Left renal cortex interstitium (tissue), 4 donors: ENCODE results near the gene SLC26A8. TPM values are rescaled to one million over a fixed set of nuclear protein-coding genes. Genes with fewer than 3 reads are reported as not detected.
"Not testable (repeated sequence)": the region's sequence is repeated elsewhere in the genome, so short reads cannot be mapped to it uniquely, and the experiment has no call there.

ENCODE experiments used
- DNase-seq, 4 donors: peaks; one replicate each; pipeline ENCODE4 v3.0.0-alpha.2; 2013; ENCODE audit warnings: low read depth in 4 of 4, low spot score in 2 of 4, missing footprints in 1 of 4
- polyA plus RNA-seq, 4 donors: library from polyadenylated mRNA; unstranded; fragments of 120-200 nt; gene quantifications; one replicate each; pipeline ENCODE4 v1.2.1, GENCODE V29; 2013; ENCODE audit not compliant: insufficient read length in 4 of 4

The SLC26A8 gene
- polyA plus RNA-seq, 4 donors, result 0.22 to 0.68 (median 0.35) TPM

- DNase-seq, result no peak
Measured at GRCh38 chr6:36050947-36051710, 26.7 kb upstream of the SLC26A8 start.

GRCh38 chr6:36050305-36050704, 25.9 kb upstream of the SLC26A8 start:
- no peak for DNase-seq

GRCh38 chr6:36049582-36049981, 25.1 kb upstream of the SLC26A8 start:
- DNase-seq, result no peak

- no peak for DNase-seq
Measured at GRCh38 chr6:36042618-36043260, 18.3 kb upstream of the SLC26A8 start.

DNA sequence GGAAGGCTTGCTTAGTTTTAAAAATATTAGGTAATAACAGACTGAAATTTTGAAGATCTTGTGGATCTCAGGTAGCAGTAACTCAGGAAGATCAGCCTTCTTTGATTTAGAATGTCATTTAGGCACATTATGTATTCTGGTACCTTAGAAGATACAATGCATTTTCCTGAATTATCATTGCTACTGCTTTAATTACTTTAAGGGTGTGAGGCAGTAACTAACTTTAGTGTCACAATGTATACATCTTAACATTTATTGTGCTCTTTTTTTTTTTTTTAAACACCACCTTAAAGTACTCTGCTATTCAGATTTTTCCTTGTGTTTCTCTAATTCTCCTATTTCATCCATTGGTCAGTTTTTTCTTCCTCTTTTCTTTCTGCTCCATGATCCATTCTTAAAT, 16.5 kb upstream of the SLC26A8 start:
- no peak for DNase-seq

DNA sequence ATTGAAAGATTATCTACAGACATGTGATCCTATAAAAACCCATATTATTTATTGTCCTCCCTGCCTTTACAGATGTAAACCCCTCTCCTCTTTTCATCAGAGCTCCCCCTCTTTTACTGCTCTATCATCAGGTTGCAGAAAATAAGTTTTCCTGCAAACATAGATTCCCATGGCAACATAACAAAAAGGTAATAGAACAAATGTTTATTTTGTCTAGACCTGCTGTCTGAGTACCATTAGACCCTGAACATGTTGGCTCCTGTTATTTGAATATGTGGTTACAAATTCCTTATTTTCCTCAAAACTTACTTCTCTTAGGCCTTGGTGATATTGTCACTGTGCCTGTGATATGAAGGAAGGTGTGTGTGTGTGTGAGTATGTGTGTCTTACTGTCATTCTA, 14.7 kb upstream of the SLC26A8 start:
- no peak for DNase-seq

DNA sequence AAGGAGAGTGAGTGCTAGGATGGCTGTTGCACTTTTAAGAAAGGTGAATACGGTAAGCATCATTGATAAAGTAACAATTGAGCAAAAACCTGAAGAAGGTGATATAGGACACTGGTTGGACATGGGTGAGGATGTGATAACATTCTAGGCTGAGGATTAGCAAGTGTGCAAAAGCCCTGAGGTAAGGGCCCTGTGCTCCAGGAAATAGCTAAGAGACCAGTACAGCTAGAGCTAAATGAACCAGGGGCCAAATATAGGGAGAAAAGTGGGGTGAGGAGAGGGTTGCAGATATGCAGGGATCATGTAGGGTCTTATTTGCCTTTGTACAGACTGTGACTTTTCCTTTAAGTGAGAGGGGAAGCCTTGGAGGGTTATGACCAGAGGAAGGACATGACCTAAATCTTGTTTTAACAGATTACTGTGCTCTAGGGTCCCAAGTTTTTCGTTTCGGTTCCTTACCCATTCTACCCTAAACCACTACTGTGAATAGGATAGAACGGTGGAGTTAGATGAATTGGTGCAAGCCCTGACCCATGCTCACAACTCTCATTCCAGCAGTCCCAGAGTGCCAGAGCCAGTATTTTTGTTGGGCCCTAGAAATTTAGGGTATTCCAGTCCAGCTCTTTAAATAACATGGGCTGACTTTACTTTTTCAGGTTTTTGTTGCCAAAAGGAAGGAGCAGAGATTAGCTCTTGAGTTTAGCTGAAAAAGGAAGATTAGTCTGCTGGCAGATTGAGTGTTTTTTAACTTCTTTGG, 13.9 kb upstream of the SLC26A8 start:
- no peak for DNase-seq

DNA sequence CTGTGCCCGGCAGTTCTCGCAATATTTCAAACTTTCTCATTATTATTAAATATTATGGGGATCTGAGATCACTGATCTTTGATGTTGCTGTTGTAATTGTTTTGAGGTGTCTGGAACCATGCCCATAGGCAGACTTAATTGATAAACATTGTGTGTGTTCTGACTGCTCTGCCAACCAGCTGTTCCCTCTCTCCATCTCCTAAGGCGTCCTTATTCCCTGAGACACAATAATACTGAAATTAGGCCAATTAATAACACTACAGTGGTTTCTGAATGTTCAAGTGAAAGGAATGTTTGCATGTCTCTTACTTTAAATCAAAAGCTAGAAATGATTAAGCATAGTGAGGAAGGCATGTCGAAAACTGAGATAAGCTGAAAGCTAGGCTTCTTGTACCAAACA, 10.8 kb upstream of the SLC26A8 start:
- no peak for DNase-seq

DNA sequence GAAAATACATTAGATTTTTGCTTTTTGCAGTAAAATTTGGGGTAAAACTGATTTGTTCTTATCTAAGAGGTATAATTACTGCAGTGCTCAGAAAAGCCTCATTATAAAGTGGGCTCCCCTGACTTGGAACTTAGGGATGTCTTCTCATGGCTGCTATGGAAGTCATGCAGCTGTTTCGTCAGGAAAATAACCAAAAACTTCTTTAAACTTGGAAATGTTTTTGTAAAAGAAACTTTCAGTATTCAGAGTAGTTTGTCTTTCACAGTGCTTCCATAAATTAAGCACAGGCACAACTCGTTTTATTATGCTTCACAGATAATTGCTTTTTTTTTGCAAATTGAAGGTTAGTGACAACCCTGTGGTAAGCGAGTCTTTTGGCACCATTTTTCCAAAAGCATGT, 10.0 kb upstream of the SLC26A8 start:
- no peak for DNase-seq

DNA sequence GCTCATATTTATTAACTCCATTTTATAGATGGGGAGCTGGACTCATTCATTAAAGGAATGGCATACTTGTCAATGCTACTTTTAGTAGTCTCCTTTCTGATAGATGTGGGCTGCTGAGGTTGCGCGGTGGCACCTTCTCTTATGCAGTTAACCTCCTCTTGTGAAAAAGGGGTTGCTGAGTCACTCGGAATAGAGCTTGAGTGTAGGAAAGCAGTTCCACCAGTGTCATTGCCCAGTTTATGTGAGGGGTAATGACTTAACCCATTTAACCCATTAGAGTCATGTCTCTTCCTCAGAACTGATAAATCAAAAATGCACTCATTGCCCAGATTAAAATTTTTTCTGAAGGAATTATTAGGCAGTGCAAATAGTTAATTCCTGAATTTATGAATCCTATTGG, 9.5 kb upstream of the SLC26A8 start:
- DNase-seq, result no peak

DNA sequence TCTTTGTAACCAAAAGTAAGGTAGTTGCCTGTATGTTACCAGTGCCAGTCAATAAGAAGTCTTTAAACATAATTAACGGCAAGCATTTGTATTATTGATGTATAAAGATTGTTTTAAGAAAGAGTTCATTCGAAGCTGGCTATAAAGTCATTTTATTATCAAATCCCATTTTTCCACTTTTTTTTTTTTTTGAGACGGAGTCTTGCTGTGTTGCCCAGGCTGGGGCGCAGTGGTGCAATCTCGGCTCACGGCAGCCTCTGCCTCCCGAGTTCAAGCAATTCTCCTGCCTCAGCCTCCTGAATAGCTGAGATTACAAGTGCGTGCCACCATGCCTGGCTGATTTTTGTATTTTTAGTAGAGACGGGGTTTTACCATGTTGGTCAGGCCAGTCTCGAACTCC, 8.7 kb upstream of the SLC26A8 start:
- not testable (repeated sequence) for DNase-seq

GRCh38 chr6:36032261-36032660, 7.8 kb upstream of the SLC26A8 start:
- no peak for DNase-seq

- no peak for DNase-seq
Measured at GRCh38 chr6:36029464-36029863, 5.0 kb upstream of the SLC26A8 start.

DNA sequence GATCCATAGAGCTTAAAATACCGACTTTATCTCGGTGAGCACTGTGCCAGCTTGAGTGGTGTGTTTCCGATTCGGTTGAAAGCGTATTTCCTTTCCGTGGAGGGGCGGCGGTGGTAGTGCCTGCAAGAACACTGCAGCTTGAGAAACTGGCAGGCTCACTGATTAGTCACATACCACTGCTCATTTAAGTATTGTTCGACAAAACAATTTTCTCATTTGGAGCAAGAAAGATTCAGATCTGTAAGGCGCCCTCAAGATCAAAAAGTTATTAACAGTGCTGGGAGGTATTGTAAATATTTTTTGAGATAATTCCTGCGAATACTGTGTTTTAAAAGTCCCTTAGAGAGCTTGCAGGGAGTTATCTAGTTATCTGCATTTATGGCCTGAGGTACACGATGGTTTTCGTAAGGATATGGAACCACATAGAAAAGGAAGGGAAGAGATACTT, 4.5 kb upstream of the SLC26A8 start:
- DNase-seq, result peak; percentile 46 to 50 (median 50)

- DNase-seq, result peak in 3 of 4 donors; percentile 26 to 49 (median 32)
Measured at GRCh38 chr6:36028088-36028876, 3.8 kb upstream of the SLC26A8 start.

DNA sequence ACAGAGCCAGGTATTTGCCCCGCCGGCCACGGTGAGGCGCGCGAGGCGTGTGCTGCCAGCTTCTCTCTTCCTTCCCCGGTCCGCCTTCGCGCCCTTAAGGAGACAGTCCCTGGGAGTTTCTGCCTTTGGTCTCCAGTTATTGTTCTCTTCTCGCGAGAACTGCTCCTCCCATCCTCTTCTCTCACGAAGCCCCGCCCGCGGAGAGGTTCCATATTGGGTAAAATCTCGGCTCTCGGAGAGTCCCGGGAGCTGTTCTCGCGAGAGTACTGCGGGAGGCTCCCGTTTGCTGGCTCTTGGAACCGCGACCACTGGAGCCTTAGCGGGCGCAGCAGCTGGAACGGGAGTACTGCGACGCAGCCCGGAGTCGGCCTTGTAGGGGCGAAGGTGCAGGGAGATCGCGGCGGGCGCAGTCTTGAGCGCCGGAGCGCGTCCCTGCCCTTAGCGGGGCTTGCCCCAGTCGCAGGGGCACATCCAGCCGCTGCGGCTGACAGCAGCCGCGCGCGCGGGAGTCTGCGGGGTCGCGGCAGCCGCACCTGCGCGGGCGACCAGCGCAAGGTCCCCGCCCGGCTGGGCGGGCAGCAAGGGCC, 3.2 kb upstream of the SLC26A8 start, which contains the start of gene MAPK14:
TSS of gene MAPK14 (plus strand) at position 308 of the 587 bp plus-strand sequence. CDS start 350 bp downstream, outside the sequence.
- DNase-seq, result peak; percentile 99 to 100 (median 100)

GRCh38 chr6:36025932-36026327, 1.5 kb upstream of the SLC26A8 start:
- no peak for DNase-seq

DNA sequence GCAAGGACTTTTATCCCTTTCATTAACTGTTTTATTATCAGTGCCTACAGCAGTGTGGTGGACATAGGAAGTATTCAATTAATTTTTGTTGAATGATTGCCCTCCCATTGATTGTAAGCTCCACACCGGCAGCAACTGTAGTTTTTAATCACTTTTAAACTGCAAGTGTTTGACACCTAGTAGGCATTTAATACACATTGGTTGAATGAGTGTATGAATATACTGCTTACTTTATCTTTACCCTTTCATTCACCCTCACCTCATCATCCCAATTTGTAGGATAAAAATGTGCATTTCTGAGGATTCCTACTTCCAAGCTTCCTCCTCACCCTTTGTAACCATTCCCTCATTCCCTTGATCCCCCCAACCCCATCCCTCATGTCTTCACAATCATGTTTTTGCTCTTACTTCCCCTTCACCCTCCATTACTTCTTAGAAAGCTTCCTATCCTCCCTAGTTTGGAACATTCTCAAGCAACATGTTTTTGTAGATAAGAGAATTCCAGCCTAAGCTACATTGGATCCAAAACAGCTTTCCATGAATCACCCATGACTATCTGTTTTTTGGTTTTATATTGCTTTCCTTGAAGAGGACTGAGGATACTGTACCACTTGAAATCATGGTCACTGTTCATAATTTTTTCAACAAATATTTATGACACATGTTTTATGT, 955 bp upstream of the SLC26A8 start:
- DNase-seq, result no peak

DNA sequence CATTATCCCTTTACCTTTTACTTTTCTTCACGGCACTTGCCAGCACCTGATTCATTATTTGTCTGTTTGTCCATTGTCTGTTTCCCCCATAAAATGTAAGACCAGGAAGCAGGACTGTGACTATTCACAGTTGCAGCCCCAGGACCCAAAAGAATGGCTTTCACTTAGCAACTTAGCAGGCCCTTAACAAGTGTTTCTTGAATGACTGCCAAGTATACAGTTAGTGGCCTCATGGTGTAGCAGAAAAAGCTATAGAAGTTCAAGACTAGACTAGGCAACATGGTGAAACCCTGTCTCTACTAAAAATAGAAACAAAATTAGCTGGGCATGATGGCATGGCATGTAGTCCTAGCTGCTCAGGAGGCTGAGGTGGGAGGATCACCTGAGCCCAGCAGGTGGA, 4.3 kb downstream of the SLC26A8 start:
- DNase-seq, result no peak

- DNase-seq, result no peak
Measured at GRCh38 chr6:36019167-36019566, 5.3 kb downstream of the SLC26A8 start.
